Ectodermal cell (in vitro differentiated cells): Measurements from ENCODE around the gene TMEM19. TPM values are rescaled to one million over a fixed set of nuclear protein-coding genes. Genes with fewer than 3 reads are reported as not detected.

Experiments used
- H3K27ac ChIP-seq: 2 replicates; pipeline ENCODE4 v1.7.0; 2013; ENCODE audit warnings: mild to moderate bottlenecking, low read depth, low read length; ENCODE audit not compliant: insufficient read depth, poor library complexity, severe bottlenecking
- H3K27me3 ChIP-seq: 2 replicates; pipeline ENCODE4 v1.7.0; 2013; ENCODE audit warnings: mild to moderate bottlenecking, low read length; ENCODE audit not compliant: insufficient read depth, control insufficient read depth, poor library complexity, severe bottlenecking
- H3K36me3 ChIP-seq: one replicate; pipeline ENCODE4 v1.7.0; 2013; ENCODE audit warnings: low read length; ENCODE audit not compliant: control insufficient read depth, insufficient read depth
- H3K4me1 ChIP-seq: one replicate; pipeline ENCODE4 v1.7.0; 2013; ENCODE audit warnings: low read length; ENCODE audit not compliant: control insufficient read depth, insufficient read depth
- H3K4me3 ChIP-seq: 2 replicates; pipeline ENCODE4 v1.7.0; 2013; ENCODE audit warnings: low read depth, low read length, control low read depth; ENCODE audit not compliant: insufficient read depth
- H3K9me3 ChIP-seq: 2 replicates; pipeline ENCODE4 v1.7.0; 2013; ENCODE audit warnings: mild to moderate bottlenecking, low read length, moderate library complexity; ENCODE audit not compliant: control insufficient read depth
- WGBS, 2 experiments: methylation state at CpG; one replicate each; pipeline ENCODE4 v1.1.7; 2013; ENCODE audit warnings: missing lambda C conversion rate in 2 of 2; 5-methylcytosine and 5-hydroxymethylcytosine counted together
- polyA plus RNA-seq, 4 experiments: library from polyadenylated mRNA; stranded (reverse); fragments of 50-300 nt; gene quantifications; one replicate each; pipeline ENCODE4 v1.2.3, GENCODE V29; 2013

The TMEM19 gene
- polyA plus RNA-seq (2013, experiment 1 of 4), result 8.1 TPM
- polyA plus RNA-seq (2013, experiment 2 of 4), result 11.2 TPM
- polyA plus RNA-seq (2013, experiment 3 of 4), result 10.1 TPM
- polyA plus RNA-seq (2013, experiment 4 of 4), result 12.2 TPM

DNA sequence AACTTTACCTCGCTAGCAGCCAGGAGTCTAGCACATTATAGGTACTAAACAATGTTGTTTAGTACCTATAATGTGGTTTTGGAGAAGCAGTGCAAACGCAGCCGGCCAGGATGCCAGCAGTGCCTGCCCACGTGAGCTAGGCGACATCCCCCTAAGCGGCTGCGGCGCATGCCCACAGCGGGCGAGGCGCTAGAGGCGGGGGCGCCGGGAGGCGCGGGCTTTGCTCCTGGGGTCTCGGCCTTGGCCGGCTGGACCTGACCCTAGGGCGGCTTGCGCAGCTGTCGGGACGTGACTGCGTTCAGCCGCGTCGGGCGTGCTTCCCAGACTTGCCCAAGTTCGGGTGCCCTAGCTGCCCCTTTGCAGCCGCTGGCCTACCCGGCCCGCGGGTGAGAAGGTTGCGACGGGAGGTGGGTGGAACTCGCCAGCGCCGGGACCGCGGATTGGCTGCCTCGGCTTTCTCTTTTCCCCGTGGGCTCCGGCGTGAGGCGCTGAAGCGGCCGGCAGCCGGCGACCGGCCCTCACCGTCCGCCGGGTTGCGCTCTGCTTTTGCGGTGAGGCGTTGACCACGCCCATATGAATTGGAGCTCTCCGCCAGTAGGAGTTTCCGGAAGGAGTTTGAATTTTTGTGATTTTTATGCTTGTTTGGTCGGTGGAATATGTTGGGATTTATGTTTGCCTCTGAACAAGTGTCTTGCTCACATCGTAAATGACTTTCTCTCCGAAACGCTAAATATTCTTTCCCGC is at the start of gene TMEM19:
TMEM19 (plus strand) TSS at position 169 of the 744 bp plus-strand sequence. CDS start 599 bp downstream, outside the sequence.
- Histone ChIP-seq H3K36me3 (no peaks in the 10 kb centered on the region), H3K27me3 (no peaks in the 10 kb centered on the region), H3K4me3 (peak within 1 kb of the TSS; percentile 66), H3K27ac (peak within 1 kb of the TSS; percentile 79), H3K9me3 (no peaks in the 10 kb centered on the region), H3K4me1 (no peaks in the 10 kb centered on the region)
- WGBS, 2 experiments, result 1% methylated on average over 60 to 62 of the region's 63 CpGs

DNA sequence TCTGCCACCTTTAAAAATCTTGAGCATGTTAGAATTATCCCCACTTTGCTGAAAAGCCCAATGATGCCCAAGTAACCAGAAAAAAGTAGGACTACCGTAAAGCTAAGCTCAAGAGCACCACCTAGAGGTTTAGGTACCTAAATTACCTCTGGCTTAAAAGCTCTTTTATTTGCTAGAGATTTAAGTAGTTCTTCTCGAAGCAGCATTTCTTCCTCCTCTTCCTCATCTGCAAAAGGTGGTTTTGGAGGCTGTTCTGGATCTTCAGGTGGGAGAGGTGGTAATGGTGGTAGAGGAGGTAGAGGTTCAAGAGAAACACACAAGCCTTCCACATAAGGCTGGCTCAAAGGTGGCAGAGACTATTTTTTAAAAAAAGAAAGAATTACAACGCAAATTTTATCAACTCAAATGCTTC is 49.2 kb upstream of the TMEM19 start:
- H3K27me3 ChIP-seq, result no peaks in the 10 kb centered on the region
- H3K27ac ChIP-seq, result no peak overlapping the region
- WGBS, 2 experiments, result 36 to 64% methylated on average over 1 to 2 of the region's 3 CpGs
- H3K4me1 ChIP-seq, result no peaks in the 10 kb centered on the region
- H3K9me3 ChIP-seq, result no peaks in the 10 kb centered on the region
- H3K4me3 ChIP-seq, result no peak overlapping the region
- peaks cover 31% of the 10 kb centered on the region for H3K36me3 ChIP-seq

DNA sequence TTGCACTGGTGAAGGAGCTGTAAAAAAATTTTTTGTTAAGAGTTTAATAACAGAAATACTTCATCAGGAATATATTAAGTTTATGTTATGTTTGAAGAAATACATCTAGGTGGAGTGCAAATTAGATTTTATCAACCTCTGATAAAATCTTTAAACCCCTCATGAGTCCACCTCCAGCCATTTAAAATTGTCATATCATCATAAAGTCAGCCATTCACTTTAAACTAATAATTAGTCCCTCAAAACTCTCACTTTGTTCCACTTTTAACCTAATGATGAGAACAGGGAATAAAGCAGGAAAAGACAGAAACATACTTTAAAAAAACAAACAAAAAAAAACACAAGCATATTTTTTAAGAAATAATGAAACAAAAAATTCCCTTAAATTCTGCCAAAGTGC is 47.4 kb upstream of the TMEM19 start:
- Histone ChIP-seq H3K27ac (no peak overlapping the region), H3K36me3 (peaks cover 29% of the 10 kb centered on the region)

DNA sequence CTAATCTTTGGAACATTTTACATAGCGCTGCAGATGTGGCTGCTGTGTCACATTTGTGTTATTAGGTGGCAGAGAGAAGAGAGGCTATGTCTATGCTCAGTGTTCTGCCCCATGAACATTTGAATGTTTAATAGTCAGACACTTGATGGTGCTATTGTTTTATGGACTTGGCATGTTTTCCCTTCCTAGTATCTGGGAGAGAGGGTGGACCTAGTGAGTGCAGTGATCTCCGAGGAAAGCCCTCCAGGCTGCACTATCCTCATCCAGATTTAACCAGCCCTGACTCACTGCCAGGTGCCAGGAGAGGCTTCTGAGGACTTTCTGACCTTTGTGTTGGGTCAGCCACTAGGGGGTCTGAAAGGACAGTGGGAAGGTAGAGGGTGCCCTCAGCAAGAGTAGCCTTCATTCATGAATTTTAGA is 46.5 kb upstream of the TMEM19 start:
- no peaks in the 10 kb centered on the region for H3K4me1 ChIP-seq
- H3K9me3 ChIP-seq, result no peaks in the 10 kb centered on the region
- WGBS, 2 experiments, result 96 to 97% methylated on average over 2 of the region's 2 CpGs
- no peak overlapping the region for H3K4me3 ChIP-seq
- peaks cover 23% of the 10 kb centered on the region for H3K36me3 ChIP-seq
- no peak overlapping the region for H3K27ac ChIP-seq
- no peaks in the 10 kb centered on the region for H3K27me3 ChIP-seq

More for the DNA sequence above, 47.4 kb upstream of the TMEM19 start:
- no peaks in the 10 kb centered on the region for H3K4me1 ChIP-seq
- H3K27me3 ChIP-seq, result no peaks in the 10 kb centered on the region
- H3K9me3 ChIP-seq, result no peaks in the 10 kb centered on the region
- H3K4me3 ChIP-seq, result no peak overlapping the region

DNA sequence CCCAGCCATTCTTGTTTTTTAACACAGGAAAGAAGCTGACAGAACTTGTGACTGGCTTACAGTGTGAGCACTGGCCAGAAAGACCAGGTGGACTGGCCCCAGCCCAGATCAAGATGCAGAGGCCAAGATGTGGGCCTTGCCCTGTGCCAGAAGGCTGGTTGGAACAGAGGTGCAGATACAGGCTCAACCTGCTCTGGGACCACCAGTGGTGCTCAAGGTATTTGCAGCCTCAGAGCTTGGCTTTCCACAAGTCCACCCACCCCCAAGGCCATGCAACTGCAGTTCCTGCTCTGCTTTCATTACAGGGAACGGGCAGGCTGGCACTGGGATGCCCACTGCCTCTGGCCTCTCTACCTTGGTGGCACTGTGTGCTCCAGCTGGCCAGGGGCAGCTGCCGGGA is 45.6 kb upstream of the TMEM19 start:
- Histone ChIP-seq H3K27me3 (no peaks in the 10 kb centered on the region), H3K4me1 (no peaks in the 10 kb centered on the region), H3K4me3 (no peak overlapping the region), H3K36me3 (peaks cover 22% of the 10 kb centered on the region), H3K9me3 (no peaks in the 10 kb centered on the region), H3K27ac (no peak overlapping the region)
- 90 to 93% methylated on average over 2 of the region's 2 CpGs for WGBS, 2 experiments

DNA sequence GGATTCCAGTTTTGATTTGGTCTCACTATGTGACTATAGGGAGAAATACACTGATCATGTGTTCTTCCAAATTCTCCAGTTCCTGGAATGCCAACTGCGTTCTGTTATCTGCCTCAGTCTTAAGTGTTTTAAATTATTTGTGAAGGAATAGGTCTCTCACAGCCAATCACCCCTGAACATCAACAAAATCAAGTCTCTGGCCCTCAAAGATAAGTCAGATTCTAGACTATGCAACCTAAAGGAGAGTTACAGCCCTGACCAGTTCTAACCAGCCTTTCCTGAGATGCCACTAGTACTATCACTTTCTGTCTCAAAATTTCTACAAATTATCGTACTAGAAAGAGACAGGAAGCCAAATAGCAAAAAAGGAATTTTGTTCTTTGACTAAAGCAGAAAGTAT is 44.5 kb upstream of the TMEM19 start:
- Histone ChIP-seq H3K27ac (no peak overlapping the region), H3K9me3 (no peaks in the 10 kb centered on the region), H3K4me1 (no peaks in the 10 kb centered on the region), H3K36me3 (peaks cover 22% of the 10 kb centered on the region), H3K4me3 (no peak overlapping the region), H3K27me3 (no peaks in the 10 kb centered on the region)
- WGBS, 2 experiments, result 88 to 100% methylated on average over 1 to 2 of the region's 2 CpGs

DNA sequence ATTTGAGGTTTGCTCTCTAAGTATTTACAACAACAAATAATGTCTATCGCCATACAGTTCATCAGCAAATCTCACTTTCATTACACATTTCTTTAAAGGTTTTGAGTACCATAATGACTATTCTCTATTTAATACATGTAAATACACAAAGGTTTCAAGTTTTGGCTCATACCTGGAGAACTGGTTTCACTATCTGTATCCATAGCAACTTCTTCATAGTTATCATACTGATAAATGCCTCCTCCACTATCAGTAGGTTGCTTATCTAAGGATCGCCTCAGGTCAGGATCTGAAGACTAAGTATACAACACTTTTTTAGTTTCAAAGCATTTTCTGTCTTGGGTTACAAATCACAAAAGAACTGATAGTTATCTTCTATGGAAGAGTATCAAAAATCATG is 43.6 kb upstream of the TMEM19 start:
- WGBS, 2 experiments, result 89 to 93% methylated on average over 2 of the region's 2 CpGs
- peaks cover 22% of the 10 kb centered on the region for H3K36me3 ChIP-seq
- H3K4me3 ChIP-seq, result no peak overlapping the region
- no peaks in the 10 kb centered on the region for H3K27me3 ChIP-seq
- H3K9me3 ChIP-seq, result no peaks in the 10 kb centered on the region
- H3K27ac ChIP-seq, result no peak overlapping the region
- H3K4me1 ChIP-seq, result no peaks in the 10 kb centered on the region

DNA sequence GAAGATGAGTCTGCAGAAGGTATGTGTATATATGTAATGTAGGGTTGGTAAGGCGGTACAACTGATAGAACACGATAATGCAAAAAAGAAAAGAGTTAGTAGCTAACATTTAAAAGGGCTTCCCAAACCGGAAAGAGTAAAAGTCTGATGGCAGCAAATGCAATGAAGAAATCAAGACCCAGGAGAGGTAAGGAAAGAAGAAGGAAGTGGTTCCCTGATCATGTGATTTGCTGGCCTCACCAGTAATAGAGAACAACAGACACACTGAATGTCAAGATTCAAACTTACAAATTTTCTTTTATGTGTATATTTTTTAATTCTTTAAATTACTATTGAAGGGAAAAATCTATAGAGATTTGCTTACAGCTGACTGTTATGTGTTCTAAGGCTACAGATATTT is 40.6 kb upstream of the TMEM19 start:
- Histone ChIP-seq H3K9me3 (no peaks in the 10 kb centered on the region), H3K4me1 (no peaks in the 10 kb centered on the region), H3K4me3 (no peak overlapping the region), H3K27ac (no peak overlapping the region), H3K27me3 (no peaks in the 10 kb centered on the region), H3K36me3 (peaks cover 22% of the 10 kb centered on the region)
- WGBS, 2 experiments, result 93 to 98% methylated on average over 3 of the region's 3 CpGs

DNA sequence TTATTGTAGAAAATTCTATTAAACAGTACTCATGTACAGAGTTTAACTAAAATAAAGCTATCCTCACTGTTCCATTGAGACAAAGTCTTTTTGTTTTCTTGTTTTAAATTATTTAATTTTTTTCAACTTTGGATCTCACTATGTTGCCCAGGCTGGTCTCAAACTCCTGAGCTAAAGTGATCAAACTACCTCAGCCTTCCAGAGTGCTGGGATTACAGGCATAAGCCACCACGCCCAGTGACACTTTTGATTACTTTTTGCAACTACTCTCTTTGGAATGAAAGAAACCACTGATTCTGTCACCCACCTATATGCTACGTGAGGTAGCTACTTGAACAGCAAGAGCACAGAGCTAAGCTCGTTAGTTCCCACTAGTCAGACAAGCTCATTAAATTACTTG is 39.4 kb upstream of the TMEM19 start:
- Histone ChIP-seq H3K27me3 (no peaks in the 10 kb centered on the region), H3K4me3 (no peak overlapping the region), H3K4me1 (no peaks in the 10 kb centered on the region), H3K36me3 (peaks cover 19% of the 10 kb centered on the region), H3K27ac (no peak overlapping the region), H3K9me3 (no peaks in the 10 kb centered on the region)
- 94% methylated on average over 3 of the region's 3 CpGs for WGBS, 2 experiments

DNA sequence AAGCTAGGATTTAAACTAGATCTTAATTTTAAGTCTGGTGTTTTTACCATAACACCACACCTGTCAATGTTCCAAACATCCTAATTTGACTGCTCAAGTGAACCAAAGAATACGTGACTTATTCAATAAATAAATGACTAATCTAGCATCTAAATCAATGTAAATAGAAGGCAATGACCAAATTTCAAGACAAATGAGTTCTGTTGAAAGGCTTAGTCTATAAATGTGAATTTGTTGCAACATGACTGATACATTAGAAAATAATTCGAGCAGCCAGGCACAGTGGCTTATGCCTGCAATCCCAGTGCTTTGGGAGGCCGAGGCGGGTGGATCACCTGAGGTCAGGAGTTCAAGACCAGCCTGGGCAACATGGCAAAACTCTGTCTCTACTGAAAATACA is 37.3 kb upstream of the TMEM19 start:
- no peaks in the 10 kb centered on the region for H3K4me1 ChIP-seq
- no peak overlapping the region for H3K4me3 ChIP-seq
- no peak overlapping the region for H3K27ac ChIP-seq
- H3K27me3 ChIP-seq, result no peaks in the 10 kb centered on the region
- H3K9me3 ChIP-seq, result no peaks in the 10 kb centered on the region
- 90 to 97% methylated on average over 3 to 4 of the region's 4 CpGs for WGBS, 2 experiments
- H3K36me3 ChIP-seq, result peaks cover 18% of the 10 kb centered on the region
